ENCODE data around the gene RBM24.
"Not testable (repeated sequence)": the region's sequence is repeated elsewhere in the genome, so short reads cannot be mapped to it uniquely, and the experiment has no call there.

DNA sequence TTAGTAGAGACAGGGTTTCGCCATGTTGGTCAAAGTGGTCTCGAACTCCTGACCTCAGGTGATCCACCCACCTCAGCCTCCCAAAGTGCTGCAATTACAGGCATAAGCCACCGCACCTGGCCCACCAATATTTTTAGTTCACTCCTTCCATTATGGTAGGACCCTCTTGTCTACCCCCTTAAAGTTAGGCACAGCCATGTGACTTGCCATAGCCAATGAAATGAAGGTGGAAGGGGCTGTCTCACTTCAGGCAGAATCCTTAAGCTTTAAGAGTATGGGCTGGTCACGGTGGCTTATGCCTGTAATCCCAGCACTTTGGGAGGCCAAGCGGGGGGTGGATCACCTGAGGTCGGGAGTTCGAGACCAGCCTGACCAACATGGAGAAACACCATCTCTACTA is 32.1 kb downstream of the RBM24 start:
- TF ChIP-seq, protein P1, sequence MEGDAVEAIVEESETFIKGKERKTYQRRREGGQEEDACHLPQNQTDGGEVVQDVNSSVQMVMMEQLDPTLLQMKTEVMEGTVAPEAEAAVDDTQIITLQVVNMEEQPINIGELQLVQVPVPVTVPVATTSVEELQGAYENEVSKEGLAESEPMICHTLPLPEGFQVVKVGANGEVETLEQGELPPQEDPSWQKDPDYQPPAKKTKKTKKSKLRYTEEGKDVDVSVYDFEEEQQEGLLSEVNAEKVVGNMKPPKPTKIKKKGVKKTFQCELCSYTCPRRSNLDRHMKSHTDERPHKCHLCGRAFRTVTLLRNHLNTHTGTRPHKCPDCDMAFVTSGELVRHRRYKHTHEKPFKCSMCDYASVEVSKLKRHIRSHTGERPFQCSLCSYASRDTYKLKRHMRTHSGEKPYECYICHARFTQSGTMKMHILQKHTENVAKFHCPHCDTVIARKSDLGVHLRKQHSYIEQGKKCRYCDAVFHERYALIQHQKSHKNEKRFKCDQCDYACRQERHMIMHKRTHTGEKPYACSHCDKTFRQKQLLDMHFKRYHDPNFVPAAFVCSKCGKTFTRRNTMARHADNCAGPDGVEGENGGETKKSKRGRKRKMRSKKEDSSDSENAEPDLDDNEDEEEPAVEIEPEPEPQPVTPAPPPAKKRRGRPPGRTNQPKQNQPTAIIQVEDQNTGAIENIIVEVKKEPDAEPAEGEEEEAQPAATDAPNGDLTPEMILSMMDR (IDR thresholded peaks at IDR 0.05): not testable (repeated sequence)
- not testable (repeated sequence) for TF ChIP-seq POLR2A, EP300 (IDR thresholded peaks at IDR 0.05)

Data from tibial nerve (tissue), 4 donors.